Fibroblast of the conjunctiva (primary cell): ENCODE measurements around the gene MMD2.

ENCODE experiments used
- DNase-seq: peaks from one replicate; pipeline ENCODE4 v3.0.0-alpha.2; 2010; ENCODE audit warnings: low read depth

MMD2 gene

DNA sequence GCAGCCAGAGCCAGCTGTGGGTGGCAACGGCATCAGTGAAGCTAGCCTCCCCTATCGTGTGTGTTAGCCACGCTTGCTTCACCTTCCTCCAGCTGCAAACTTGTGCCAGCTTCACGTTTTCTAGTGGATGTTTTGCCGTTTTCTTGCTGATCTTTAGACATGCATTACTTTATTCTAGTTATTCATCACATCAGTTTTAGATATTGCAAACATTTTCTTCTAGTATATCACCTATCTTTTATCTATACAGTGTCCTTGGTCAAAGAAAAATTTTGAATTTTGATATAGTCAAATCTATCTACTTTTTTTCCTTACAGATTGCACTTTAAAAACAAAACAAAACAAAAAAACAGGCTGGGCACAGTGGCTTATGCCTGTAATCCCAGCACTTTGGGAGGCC, 90.5 kb downstream of the MMD2 start:
- no peak for DNase-seq

DNA sequence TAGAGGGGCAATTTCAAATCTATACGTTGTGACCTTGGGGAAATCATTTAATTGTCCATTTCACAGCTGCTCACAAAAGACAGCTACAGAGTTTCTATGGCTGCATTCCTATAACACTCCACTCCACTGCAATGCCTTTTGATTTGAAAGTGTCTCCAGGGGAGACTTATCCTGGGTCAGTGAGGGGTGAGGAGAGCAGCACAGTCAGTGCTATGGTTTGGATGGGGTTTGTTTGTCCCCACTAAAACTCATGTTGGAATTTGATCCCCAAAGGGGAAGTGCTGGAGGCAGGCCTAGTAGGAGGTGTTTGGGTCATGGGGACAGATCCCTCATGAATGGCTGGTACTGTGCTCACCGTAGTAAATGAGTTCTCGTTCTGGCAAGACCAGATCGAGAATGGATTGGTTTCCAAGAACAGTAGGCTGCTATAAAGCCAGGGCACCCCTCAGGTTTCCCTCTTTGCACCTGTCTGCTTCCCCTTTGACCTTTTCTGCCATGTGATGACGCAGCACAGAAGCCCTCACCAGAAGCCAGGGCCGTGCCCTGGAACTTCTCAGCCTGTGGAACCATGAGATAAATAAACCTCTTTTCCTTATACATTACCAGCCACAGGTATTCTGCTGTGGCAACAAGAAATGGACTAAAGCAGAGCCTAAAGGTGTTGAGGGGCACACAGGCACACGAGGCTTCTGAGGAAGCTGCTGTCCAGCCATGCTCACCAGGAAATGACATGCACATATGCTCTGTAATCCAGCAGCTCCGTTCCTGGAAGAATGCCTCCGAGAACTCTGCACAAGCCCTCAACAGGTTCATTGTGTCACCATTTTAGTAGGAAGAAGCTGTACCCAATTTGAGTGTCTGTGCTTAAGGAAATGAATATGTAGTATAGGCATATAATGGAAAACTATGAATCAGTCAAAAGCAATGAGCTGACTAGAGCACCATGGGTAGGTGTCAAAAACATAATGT, 92.2 kb downstream of the MMD2 start:
- DNase-seq: no peak

DNA sequence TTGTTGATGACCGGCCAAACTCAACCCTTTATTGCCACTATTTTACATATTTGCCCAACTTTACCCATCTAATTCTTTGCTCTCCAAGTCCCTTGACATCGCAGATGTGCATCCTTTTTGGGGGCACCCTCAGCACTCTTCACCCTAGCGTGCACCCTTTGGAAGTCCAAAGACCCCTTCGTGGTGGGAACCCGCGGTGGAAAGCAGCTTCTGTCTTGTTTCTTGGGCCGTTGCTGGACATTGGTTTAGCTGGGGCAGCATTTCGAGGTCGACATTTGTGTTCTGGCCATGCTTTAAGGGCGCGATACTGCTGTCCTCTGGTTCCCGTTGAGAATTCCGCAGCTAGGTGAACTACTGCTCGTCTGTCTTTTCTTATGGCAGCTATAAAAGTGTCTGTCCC, 96.8 kb downstream of the MMD2 start:
- DNase-seq: no peak

DNA sequence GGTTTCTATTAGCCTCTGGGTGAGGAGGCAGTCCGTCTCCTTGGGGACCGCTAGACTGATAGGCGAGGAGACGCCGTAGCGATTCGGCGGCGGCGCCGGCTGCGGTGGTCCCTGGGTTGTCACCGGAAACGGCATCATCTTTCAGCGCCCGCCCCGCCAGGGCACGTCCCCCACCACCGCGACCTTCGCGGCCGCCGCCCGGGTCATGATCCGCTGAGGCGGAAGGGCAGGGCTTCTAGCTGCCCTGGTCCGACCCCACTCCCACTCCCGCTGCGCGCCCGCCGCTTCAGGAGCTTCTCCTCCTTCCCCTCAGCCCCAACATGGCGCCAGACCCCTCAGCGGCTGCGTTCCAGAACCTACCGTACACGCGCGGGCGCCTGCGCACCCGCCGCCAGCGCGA, 97.3 kb downstream of the MMD2 start, which contains the start of gene PAPOLB:
Gene PAPOLB, minus strand, starts transcription at position 358 of the 400 bp plus-strand sequence. Its CDS starts 220 bp downstream, at position 138.
- DNase-seq: no peak

DNA sequence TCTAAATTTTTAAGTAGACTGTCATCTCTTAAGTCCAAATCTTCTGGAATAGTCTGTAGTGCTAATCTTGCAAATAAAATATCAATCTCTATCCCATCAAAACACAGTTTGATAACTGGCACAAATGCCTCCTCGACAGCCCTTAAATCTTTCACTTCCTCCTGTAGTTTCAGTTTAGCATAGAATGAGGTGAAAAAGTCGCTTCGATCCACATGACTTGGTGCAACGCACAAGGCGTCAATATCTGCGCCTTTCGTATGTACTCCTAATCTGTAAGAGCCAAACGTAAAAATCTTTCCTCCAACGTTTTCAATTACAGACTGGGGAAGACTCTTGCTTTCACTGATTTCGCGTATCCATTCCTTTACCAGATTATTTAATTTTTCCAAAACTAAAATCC, 97.8 kb downstream of the MMD2 start:
- no peak for DNase-seq

DNA sequence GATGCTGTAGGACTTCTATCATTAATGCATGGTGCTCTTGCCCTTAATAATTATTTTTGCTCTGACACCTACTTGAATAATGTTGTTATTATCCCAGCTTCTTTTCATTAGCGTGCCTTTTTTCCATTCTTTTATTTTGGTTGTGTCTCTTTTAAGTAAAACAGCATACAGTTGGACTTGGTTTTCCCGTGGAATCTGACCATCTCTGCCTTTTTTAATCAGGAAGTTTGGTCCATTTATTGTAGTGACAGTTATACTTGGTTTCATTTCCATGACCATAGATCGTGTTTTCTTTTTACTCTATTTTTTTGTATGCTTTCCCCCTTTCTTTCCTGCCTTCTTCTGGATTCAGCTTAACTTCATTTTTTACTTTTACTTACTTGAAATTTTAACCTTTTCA, 101.8 kb downstream of the MMD2 start:
- DNase-seq: no peak

DNA sequence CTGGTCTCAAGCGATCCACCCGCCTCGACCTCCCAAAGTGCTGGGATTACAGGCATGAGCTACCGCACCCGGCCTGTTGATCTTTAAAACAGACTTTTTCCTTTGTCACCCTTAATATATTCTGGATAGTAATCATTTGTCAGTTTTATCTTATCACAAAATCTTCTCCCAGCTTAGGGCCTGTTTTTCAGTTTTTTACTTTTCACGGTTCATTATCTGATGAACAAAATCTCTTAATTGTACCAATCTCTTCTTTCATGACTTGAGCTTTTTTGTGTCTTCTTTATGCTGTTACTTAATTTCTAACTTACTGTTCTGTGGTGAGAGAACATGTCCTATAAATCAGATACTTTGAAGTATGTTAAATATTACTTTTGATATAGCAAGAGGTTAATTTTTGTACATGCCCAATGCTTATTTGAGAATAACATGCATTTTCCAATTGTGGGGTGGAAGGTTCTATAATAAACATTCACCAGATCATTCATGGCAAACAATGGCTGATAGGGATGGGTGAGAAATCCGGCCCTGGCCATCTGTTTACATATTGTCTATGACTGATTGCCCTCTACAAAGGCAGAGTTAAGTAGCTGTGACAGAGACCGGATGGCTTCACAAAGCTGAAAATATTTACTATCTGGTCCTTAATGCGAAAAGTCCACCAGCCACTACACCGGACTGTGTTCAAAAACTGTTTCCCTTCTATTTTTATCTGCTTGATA, 102.5 kb downstream of the MMD2 start:
- no peak for DNase-seq
